DND-41 (cell line): ENCODE results near the gene RNF186.

Experiments used
- EZH2 ChIP-seq: IDR thresholded peaks from 3 replicates; pipeline ENCODE4 v1.6.1; 2012; ENCODE audit warnings: borderline replicate concordance, low read depth, mild to moderate bottlenecking, moderate library complexity, low read length, inconsistent platforms; ENCODE audit not compliant: severe bottlenecking
- TF ChIP-seq, protein P1 (sequence below): IDR thresholded peaks from 2 replicates; pipeline ENCODE4 v1.5.1; 2012; ENCODE audit warnings: borderline replicate concordance, low read length, moderate library complexity, mild to moderate bottlenecking; ENCODE audit not compliant: poor library complexity, severe bottlenecking; ENCODE audit errors: extremely low read depth

GRCh38 chr1:19859876-19860275 lies 44.8 kb upstream of the RNF186 start:
- TF ChIP-seq, protein P1, sequence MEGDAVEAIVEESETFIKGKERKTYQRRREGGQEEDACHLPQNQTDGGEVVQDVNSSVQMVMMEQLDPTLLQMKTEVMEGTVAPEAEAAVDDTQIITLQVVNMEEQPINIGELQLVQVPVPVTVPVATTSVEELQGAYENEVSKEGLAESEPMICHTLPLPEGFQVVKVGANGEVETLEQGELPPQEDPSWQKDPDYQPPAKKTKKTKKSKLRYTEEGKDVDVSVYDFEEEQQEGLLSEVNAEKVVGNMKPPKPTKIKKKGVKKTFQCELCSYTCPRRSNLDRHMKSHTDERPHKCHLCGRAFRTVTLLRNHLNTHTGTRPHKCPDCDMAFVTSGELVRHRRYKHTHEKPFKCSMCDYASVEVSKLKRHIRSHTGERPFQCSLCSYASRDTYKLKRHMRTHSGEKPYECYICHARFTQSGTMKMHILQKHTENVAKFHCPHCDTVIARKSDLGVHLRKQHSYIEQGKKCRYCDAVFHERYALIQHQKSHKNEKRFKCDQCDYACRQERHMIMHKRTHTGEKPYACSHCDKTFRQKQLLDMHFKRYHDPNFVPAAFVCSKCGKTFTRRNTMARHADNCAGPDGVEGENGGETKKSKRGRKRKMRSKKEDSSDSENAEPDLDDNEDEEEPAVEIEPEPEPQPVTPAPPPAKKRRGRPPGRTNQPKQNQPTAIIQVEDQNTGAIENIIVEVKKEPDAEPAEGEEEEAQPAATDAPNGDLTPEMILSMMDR: no peak
- TF ChIP-seq EZH2: no peak
